HG03060 (cell line): ENCODE results near the gene RNF8.
"Not testable (repeated sequence)": the region's sequence is repeated elsewhere in the genome, so short reads cannot be mapped to it uniquely, and the experiment has no call there.

Source experiments
- ATAC-seq: cut with Tn5 transposase; IDR thresholded peaks from one replicate; pipeline ENCODE4 v1.9.1; 2021; ENCODE audit warnings: low read depth, moderate number of reproducible peaks; ENCODE audit not compliant: unreplicated experiment

RNF8 gene, protein sequence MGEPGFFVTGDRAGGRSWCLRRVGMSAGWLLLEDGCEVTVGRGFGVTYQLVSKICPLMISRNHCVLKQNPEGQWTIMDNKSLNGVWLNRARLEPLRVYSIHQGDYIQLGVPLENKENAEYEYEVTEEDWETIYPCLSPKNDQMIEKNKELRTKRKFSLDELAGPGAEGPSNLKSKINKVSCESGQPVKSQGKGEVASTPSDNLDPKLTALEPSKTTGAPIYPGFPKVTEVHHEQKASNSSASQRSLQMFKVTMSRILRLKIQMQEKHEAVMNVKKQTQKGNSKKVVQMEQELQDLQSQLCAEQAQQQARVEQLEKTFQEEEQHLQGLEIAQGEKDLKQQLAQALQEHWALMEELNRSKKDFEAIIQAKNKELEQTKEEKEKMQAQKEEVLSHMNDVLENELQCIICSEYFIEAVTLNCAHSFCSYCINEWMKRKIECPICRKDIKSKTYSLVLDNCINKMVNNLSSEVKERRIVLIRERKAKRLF

DNA sequence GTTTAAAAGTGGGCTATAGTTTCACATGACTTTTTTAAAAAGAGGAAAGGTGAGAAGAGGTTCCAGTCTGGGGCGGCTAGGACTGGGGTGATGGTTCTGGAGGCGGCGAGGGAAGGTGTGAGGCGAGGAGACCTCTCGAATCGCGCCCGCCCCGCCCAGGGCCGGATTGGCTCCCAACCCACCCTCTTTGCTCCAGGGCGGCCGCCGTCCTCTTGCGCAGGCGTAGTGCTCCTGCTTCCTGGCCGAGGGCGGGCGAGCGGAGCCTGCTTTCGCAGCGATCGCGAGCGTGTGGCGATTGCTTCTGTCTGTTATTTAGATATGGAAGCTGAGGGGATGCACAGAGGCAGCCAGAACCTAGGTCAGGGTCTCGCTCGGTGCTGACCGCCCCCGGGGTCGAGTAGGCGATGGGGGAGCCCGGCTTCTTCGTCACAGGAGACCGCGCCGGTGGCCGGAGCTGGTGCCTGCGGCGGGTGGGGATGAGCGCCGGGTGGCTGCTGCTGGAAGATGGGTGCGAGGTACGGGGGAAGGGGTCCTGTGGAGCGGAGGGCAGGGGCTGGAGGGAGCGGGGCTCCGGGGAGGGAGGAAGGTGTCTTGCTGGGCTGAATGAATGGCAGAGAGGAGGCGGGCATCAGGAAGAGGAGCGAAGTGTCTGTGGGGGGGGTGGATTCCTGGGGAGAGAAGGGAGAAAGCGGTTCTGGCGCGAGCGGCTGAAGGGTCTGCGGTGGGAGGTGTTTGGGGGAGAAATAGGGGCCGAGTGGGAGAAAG is at the start of gene RNF8:
TSS of gene RNF8 (plus strand) at position 223 of the 765 bp plus-strand sequence. CDS start at position 405, 182 bp downstream.
- ATAC-seq, result peak; percentile 54

DNA sequence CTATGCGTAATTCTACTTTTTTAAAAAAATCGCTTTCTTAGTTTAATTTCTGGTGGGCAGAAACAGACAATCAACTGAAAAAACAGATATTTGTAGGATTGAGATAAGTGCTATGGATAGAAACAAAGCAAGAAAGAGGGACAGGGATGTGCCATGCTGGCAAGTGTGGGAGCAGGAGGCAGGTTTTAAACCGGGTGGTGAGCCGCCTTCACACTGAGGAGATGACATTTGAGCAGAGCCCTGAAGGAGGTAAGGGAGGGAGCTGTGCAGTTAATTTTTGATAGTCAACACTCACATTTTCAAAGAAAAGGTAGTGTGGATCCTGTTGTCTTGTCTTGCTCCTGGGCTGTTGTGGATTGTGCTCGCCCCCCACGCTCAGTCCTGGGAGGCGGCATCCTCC is 49.0 kb upstream of the RNF8 start:
- ATAC-seq, result no peak

DNA sequence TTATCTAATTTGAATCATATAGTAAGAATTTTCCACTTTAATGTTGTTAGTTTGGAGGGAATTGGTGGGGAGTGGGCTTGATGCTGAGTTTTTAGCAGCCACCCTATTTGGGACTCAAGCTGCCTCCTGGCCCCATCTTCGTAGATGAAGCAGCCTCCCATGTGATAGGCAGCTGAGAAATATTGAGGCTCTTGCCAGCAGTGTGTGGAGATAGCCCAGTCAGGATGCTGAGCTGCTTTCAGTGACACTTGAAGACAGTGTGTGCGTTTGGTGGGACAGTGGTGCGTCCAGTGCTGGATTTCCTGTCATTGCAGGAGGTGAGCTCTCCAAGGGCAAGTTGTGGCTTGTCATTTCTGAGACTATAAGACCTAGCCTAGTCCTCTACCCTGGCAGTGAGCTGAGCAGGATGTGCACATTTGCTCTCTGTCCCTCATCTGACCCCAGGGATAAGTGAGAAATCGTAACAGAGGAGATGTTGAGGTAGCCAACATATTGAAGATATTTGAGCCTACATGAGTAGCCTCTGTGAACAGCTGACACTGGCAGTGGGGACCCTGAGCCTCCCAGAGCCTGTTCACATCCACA is 47.9 kb upstream of the RNF8 start:
- ATAC-seq, result no peak

DNA sequence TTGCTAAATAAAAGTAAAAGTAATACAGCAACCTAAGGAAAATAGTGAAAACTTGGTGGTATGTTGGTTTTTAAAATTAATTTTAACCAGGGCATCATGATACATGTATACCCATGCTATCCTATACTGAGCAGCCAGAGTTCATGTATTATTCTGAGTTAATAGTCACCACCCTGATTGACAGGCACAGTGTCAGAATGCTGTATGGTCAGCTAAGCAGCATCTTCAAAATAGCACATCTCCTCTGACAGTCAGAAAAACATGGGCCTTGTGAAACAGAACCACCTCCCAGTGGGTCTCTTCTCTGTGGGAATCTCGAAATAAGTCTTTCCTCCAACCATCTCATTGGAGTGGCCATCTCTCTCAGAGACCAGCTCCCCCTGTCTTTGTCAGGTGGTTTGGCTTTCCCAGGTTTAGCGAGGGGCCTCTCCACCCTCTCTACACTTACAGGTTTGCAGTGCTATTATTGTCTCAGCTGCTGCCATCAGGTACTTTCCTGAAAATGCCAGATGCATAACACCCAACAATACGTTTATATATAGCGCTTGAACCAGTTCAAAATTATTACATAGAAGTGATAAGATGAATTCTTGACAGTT is 47.1 kb upstream of the RNF8 start:
- no peak for ATAC-seq

DNA sequence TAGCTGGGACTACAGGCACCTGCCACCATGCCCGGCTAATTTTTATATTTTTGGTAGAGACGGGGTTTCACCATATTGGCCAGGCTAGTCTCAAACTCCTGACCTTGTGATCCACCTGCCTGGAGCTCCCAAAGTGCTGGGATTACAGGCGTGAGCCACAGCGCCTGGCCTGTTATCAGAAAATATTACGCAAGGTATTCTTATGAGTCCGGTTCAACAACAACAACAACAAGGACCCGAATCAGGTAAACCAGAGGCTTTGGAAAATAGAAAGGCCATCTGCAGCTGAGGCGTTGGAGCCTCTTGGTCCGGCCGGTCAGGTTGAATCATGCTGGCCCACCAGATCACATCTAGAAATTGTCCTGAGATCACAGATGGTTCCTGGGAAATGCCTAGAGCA is 46.3 kb upstream of the RNF8 start:
- ATAC-seq, result not testable (repeated sequence)

DNA sequence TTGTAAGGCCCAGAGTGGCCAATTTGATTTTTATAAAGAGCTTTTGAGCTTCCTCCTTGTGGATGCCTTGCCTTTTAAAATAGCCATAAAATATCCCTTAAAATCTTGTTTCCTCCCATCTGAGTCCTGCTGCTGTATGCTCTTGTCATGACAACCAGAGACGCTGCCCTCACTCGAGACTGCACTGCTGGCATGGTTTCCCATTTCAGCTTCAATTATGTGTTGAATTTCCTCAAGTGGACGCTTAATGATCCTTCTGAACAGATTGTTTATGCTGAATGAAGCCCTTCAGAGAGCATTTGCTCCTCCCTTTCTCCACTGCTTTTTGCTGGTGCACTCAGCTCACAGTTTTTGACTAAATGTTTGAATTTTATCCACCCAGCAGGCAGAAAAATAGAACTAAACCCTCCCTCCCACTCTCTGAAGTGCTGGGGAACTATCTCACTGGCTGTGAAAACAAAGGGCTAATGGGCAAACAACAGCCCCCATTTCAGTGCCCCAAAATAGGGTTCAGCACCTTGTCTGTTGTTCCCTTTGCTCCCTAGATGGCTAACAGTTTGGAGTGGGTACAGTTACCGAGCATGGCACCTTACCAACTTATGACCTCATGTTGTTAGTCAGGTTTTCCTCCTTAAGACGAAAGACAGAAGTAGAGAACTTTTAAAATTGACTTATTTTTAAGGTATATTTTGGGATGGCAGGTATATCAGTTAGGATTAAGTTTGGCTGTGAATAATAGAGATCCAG is 45.5 kb upstream of the RNF8 start:
- ATAC-seq, result no peak

DNA sequence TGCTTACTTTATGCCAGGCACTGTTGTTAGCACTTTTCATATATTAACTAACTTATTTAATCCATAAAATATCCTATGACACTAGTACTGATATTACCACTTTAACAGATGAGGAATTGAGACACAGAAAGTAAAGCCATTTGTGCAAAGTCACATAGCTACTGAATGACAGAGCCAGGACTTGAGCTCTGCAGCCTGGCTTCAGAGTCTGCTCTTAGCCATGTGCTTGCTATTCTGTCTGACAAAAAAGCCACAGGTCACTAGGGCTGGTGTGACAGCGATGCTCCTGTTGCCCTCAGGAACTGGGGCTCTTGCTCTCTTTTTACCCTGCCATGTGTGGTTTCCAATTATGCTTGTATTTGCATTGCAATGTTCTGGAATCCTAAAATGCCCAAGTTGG is 44.7 kb upstream of the RNF8 start:
- ATAC-seq, result no peak

DNA sequence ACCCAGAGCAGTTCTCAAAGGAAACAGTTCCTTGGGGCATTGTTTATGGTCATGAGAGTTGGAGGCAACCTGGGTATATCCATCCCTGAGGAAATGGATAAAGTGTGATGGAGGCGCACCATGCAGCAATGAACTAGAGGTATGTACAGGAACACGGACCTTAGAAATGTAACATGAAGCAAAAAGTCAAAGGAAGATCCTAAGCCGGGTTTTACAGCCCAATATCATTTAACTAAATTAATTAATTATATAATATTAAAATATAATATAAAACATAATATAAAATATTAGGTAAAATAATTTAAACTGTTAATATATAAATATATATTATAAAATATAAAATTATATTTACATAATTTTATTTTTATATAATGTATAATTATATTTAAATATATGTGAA is 44.1 kb upstream of the RNF8 start:
- no peak for ATAC-seq

DNA sequence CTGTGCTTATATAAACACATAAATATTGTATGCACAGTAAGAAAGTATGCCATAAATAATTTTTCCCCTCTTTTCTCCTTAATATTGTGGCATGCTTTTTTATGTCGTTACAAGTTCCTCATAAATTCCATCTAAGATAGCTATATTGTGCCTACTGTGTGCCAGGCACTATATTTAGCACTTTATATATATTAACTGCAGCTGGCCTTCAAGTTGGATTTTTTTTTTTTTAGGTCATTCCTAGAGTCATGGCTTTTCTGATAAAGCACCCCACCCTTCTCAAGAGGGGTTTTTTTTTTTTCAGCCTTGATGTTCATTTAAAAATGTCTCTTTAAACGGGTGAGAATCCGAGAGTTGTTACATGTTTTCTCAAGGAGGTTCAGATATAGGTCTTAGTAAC is 42.8 kb upstream of the RNF8 start:
- ATAC-seq, result no peak

DNA sequence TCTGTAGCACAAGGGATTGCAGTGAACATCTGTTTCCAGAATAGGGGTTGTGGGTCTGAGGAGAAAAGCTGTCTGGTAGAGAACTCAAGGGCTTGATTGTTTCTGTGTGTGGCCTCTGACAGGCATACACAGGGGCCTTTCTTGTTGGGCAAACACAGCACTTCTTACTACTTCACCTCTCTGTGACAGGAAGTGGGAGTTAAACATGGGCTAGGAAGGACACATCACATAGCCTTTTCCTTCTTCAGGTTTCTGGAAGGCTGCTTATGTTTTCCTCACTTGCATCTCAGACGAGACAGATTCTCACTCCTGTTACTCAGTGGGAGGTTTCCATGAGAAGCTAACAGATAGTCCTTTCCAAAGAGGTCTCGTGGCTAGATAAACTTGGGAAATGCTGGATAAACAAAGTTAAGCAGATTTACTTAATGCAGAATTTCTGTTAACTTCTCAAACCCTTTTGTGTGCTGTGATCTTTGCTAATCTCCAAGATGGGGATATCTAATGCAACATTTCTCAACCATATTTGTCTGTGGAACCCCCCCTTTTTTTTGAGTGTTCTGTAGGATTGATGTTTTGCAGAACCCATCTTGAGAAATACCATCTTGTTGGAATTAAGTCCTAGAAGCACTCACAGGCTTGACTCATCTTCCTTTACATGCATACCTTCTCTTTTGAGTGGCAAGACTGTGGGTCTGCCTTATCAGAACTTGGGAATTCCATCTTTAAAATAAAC is 41.9 kb upstream of the RNF8 start:
- no peak for ATAC-seq

DNA sequence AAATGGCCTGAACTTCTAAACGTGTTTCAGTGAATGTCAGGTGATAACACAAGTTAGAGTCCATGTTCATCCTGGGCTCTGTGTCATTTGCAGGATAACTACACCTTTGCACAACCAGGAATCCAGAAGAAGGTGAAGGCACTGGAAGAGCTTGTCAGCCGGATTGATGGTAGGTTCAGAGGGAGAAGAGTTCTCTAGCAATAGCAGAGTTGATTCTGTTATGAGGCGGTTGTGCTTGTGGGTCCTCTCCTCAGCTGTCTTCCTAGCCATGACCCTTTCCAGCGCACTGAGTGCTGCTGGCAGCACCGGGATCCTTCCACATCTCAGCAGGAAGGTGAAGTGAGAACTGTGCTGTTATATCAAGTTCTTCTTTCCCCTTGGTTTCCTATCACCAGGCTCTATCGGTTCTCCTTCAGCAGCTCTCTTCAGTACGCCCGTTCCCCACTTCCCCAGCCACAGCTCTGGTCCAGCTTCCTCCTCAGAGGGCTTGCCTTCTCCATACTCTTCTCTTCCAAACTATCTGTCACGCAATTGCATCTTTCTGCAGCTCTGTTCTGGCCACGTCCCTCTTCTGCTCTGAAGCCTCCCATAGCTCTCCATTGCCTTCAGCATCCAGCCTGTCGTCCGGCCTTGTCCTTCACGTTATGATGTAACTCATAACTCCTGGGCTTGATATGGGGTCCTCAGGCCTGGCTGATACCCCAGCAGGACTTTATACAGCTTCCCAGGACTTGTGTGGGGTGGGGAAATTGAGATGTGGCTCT is 39.9 kb upstream of the RNF8 start:
- ATAC-seq, result no peak

DNA sequence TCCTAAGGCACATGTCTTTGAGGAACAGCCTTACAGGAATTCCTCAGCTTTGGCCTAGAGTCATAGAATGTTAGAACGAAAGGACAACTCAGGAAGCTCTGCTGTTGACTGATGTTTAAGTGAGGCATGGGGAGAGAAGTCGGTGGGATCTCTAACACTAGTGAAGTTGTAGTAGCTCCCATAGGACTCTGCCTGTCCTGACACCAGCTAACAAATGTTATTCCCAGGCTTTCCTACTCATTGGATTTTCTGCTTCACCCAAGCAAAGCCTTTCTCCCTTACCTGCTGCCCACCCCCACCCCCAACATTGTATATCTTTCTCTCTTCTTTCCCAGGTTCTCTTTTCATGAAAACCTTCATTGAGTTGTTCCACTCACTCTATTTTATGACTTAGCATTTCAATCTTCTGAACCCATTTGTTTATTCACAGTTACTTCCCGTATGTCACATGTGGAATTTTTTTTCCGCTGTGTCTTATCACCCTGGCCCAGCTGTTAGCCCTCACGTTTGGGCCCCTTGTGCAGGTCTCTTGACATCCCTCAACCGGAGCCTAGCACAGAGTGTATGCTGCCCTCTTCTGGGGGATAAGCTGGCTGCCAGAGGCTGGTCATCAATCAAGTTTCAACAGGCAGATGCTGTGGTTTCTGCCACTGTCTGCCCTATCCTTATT is 39.2 kb upstream of the RNF8 start:
- ATAC-seq, result no peak

DNA sequence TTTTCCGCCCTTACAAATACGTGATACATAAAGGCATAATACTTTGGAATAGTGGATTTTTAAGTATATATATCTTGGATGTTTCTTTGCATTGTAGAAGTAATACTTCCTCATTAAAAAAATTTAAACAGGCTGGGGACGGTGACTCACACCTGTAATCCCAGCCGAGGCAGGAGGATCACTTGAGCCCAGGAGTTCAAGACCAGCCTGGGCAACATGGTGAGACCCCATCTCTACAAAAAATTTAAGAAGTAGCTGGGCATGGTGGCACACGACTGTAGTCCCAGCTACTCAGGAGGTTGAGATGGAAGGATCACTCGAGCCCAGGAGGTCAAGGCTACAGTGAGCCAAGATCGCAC is 38.6 kb upstream of the RNF8 start:
- no peak for ATAC-seq

DNA sequence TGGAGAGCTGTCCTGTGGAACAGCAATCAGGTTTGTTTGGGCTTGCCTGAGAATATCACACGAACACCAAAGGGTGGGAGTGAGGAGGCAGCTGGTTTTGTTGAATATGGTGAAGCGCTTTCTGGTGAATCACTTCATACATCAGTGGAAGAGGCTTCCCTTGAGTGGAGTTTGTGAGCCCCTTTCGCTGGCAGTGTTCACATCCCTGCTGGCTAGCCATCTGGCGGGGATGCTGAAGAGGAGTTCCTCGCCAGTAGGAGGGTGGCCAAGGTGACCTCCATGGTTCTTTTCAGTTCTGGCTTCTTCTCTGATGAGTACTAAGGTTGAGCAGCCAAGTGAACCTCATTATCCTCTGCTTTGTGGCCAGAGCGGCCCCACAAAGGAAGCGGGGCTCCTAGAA is 37.7 kb upstream of the RNF8 start:
- no peak for ATAC-seq

DNA sequence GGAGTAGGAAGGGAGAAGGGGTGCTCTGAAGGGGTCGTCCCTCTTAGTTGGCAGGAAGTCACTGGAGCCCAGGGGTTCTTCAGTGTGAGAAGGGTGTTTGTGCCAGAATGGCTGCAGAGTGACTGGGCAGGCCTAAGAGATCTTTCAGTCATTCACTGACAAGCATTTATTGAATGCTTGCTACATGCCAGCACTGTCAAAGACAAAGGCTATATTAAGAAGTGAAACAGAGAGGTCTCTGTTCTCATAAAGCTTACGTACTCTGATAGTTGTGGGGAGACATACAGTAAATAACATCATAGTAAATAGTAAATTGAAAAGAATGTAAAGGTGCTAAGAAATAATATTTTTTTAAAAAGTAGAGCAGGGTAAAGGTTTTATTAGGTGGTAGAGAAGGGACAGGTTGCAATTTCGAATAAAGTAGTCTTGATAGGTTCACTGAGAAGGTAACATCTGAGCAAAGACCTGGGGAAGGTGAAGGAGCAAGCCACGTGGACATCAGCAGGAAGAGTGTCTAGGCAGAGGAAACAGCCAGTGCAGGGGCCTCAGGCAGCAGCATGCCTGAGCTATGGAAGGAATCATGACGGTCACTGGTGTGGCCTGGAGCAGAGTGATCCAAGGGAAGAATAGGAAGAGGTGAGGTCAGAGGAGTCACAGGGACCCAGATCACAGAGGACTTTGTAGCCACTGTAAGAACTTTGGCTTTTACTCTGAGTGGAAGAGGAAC is 36.3 kb upstream of the RNF8 start:
- no peak for ATAC-seq

DNA sequence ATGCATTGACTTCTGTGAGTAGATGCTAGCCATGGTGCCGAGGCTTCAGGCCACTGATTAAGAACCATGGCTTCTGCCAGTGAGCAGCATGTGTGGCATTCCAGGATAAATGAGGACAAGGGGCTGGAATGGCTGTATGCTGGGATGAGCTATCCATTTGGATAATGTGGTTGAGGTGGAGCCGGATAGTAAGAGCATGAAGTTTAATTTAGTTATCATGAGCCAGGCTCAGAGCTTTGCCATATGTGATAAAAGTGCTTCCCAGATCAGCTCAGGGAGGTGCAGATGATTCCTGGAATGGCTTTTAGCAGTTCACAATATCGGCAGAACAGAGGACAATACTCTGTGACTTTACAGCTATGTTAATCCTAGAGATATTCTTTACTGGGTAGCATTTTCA is 34.6 kb upstream of the RNF8 start:
- no peak for ATAC-seq

DNA sequence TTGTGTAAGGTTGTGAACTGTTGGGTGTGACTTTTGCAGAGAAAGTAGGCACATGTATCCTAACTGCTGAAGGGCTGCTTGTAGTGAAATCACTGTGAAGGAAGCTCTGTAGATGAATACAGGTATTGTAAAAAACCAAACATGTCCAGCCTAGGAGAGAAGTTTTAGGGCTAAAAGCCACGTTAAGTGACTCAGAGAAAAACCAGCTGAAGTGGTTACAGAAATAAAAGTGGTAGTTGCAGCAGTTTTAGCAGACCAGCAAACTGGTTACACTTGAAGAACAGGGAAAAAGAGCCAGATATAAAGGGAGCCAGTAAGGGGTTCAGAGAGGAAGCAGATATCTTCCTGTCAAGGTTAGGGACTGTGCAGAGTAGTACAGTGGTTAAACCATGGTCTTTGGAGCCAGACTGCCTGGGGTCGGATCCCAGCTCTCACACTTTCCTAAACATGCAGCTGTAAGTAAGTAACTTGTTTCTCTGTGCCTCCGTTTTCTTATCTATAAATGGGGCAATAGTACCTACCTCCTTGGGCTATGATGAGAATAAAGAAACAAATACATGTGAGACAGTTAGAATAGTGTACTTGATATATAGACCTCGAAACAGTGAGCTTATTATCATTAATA is 33.8 kb upstream of the RNF8 start:
- ATAC-seq, result no peak
